HG03565 (cell line): Measurements from ENCODE around the gene ACSS1.
A peak's percentile ranks its signal among the peaks of the same experiment; 100 is the strongest.

Experiments
- ATAC-seq: cut with Tn5 transposase; IDR thresholded peaks from one replicate; pipeline ENCODE4 v1.9.1; 2021; ENCODE audit warnings: mild to moderate bottlenecking, moderate library complexity; ENCODE audit not compliant: unreplicated experiment

ACSS1 gene

GRCh38 chr20:25058051-25058846 lies at the start of gene ACSS1:
Gene ACSS1, minus strand, starts transcription at chr20:25058139. Its CDS starts 37 bp downstream, at chr20:25058102.
- ATAC-seq: peak; percentile 52

GRCh38 chr20:25103526-25103925 lies 45.6 kb upstream of the ACSS1 start:
- ATAC-seq: no peak

- ATAC-seq: no peak
Measured at GRCh38 chr20:25100914-25101313, 43.0 kb upstream of the ACSS1 start.

- no peak for ATAC-seq
Measured at GRCh38 chr20:25099601-25100140, 41.7 kb upstream of the ACSS1 start.

- no peak for ATAC-seq
Measured at GRCh38 chr20:25097498-25097897, 39.6 kb upstream of the ACSS1 start.

- ATAC-seq: peak; percentile 53
Measured at GRCh38 chr20:25090492-25091429, 32.8 kb upstream of the ACSS1 start.

- ATAC-seq: no peak
Measured at GRCh38 chr20:25089662-25090061, 31.7 kb upstream of the ACSS1 start.

- no peak for ATAC-seq
Measured at GRCh38 chr20:25089096-25089495, 31.2 kb upstream of the ACSS1 start.

GRCh38 chr20:25088267-25088666 lies 30.3 kb upstream of the ACSS1 start:
- no peak for ATAC-seq

- ATAC-seq: no peak
Measured at GRCh38 chr20:25087186-25087929, 29.4 kb upstream of the ACSS1 start.

- no peak for ATAC-seq
Measured at GRCh38 chr20:25085756-25086495, 28.0 kb upstream of the ACSS1 start.

GRCh38 chr20:25084626-25085187 lies 26.8 kb upstream of the ACSS1 start:
- ATAC-seq: no peak

GRCh38 chr20:25083773-25084625 lies 26.1 kb upstream of the ACSS1 start:
- ATAC-seq: no peak

- no peak for ATAC-seq
Measured at GRCh38 chr20:25083141-25083772, 25.3 kb upstream of the ACSS1 start.

- ATAC-seq: no peak
Measured at GRCh38 chr20:25082498-25082873, 24.5 kb upstream of the ACSS1 start.

GRCh38 chr20:25081730-25082497 lies 24.0 kb upstream of the ACSS1 start, which contains the start of gene VSX1:
Gene VSX1, minus strand, starts transcription at chr20:25082141. Its CDS starts 45 bp downstream, at chr20:25082096.
- no peak for ATAC-seq

GRCh38 chr20:25081065-25081729 lies 23.3 kb upstream of the ACSS1 start:
- ATAC-seq: no peak
